ENCODE data around the gene EFHC2.

DNA sequence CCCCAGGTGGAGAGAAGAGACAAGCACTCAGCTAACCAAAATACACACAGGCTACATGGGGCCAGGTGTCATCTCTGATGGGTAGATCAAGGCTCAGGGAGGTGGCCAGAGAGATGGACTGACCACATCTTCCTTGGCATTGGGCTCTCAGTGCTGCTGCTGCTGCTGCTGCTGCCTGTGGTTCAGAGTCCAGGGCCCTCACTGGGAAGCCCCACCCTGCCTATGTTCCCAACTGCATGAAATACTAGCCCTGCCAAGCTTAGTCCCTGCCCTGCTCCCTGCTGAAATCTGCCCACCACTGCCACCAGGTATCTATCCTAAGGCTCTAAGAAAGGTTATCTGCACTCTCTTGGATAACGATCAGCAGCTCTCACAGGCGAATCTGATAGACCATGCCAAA is 118.7 kb downstream of the EFHC2 start:
- TF ChIP-seq CTCF (optimal IDR thresholded peaks at IDR 0.05 in 1 of 3, IDR thresholded peaks at IDR 0.05 in 1 of 3, conservative IDR thresholded peaks at IDR 0.05 in 1 of 3; ENCODE audit: extremely low read depth in 1 of 3, insufficient read depth in 2 of 3, low read length in 3 of 3): no peak
- no peak for TF ChIP-seq EZH2 (IDR thresholded peaks at IDR 0.05; ENCODE audit: low read length)
